ENCODE data around the gene RANBP3.

Gene RANBP3

GRCh38 chr19:5881543-5882299 is 96.2 kb downstream of the RANBP3 start:
- DNase-seq: no peak

DNA sequence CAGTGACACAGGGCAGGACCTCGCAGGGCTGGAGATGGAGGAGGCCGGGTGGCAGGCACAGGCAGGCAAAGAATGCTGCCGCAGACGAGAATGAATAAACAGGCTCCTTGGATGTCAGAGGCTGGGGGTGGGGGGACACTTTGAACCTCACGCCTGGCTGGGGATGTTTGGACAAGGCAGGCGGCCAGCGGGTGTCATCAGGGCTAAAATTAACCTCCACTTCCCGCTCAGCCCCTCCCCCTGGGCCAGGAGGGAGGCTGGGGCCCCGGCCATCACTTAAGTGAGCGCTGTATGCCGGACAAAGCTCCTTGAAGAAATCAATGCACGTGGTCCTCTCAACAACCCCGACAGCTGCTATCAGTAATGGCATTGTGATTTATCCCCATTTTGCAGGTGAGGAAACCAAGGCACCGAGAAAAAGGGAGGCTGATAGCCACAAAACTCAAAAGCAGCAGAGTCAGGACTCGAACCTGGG is 97.3 kb downstream of the RANBP3 start:
- peak; percentile 69 for DNase-seq

GRCh38 chr19:5880196-5880595 is 97.7 kb downstream of the RANBP3 start:
- DNase-seq: no peak

GRCh38 chr19:5877882-5878281 is 100.1 kb downstream of the RANBP3 start:
- no peak for DNase-seq

- no peak for DNase-seq
These were observed 100.5 kb downstream of the RANBP3 start for GRCh38 chr19:5877427-5877826.

- DNase-seq: peak; percentile 56
These were observed 103.4 kb downstream of the RANBP3 start for GRCh38 chr19:5874496-5874895.

GRCh38 chr19:5873617-5874199 is 104.2 kb downstream of the RANBP3 start:
- no peak for DNase-seq

DNA sequence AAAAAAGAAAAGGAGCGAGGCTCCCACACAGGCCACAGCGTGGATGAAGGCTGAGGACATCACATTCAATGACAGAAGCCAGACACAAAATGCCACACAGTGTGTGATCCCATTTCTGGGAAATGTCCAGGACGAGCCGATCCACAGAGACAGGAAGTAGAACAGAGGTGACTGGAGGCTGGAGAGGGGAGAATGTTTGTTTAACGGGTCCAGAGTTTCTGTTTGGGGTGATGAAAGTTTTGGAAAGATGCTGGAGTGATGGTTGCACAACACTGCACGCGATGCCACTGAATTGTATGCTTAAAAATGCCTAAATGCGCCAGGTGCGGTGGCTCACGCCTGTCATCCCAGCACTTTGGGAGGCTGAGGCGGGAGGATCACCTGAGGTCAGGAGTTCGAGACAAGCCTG is 107.0 kb downstream of the RANBP3 start:
- no peak for DNase-seq

- DNase-seq: no peak
These were observed 110.5 kb downstream of the RANBP3 start for GRCh38 chr19:5867201-5868136.
